ENCODE data around the gene POLR2F. TPM values are rescaled to one million over a fixed set of nuclear protein-coding genes. Genes with fewer than 3 reads are reported as not detected.

The POLR2F gene
- total RNA-seq, 6 donors from 2014 or later: 48.9 to 152 (median 71.7) TPM

- WGBS, 2 donors: 74% methylated on average over 14 of the region's 14 CpGs
- H3K4me3 ChIP-seq: no peak overlapping the region
- DNase-seq (no peak), ATAC-seq (ENCODE audit: low FRiP score in 2 of 2) (no peak)
- no peak overlapping the region for H3K27ac ChIP-seq
- H3K36me3 ChIP-seq: no peaks in the 10 kb centered on the region
- H3K9me3 ChIP-seq: no peaks in the 10 kb centered on the region
- H3K27me3 ChIP-seq: no peaks in the 10 kb centered on the region
- TF ChIP-seq EP300 (IDR thresholded peaks at IDR 0.05) (no peak), POLR2A (IDR thresholded peaks at IDR 0.05) (no peak), CTCF (IDR thresholded peaks at IDR 0.05) (no peak), POLR2AphosphoS5 (IDR thresholded peaks at IDR 0.05) (no peak)
- H3K4me1 ChIP-seq: no peaks in the 10 kb centered on the region
These were observed 55.7 kb downstream of the POLR2F start for GRCh38 chr22:38009000-38009806.

GRCh38 chr22:38012604-38013072 is 59.1 kb downstream of the POLR2F start:
- TF ChIP-seq POLR2A (IDR thresholded peaks at IDR 0.05) (no peak), EP300 (IDR thresholded peaks at IDR 0.05) (no peak), POLR2AphosphoS5 (IDR thresholded peaks at IDR 0.05) (no peak), CTCF (IDR thresholded peaks at IDR 0.05) (no peak)
- Histone ChIP-seq H3K4me1 (peaks cover 11 to 19% (median 17%) of the 10 kb centered on the region in 4 donors), H3K27me3 (no peaks in the 10 kb centered on the region), H3K36me3 (no peaks in the 10 kb centered on the region), H3K27ac (no peak overlapping the region), H3K9me3 (no peaks in the 10 kb centered on the region), H3K4me3 (no peak overlapping the region)
- WGBS, 2 donors: 63 to 78% methylated on average over 7 of the region's 7 CpGs
- no peak for ATAC-seq (ENCODE audit: low FRiP score in 2 of 2)
- DNase-seq: no peak

GRCh38 chr22:38014083-38014482 is 60.6 kb downstream of the POLR2F start:
- H3K27ac ChIP-seq: no peak overlapping the region

GRCh38 chr22:38016182-38017151 is 63.0 kb downstream of the POLR2F start:
- Histone ChIP-seq H3K27ac (peak overlapping the region; percentile 69 to 83 (median 76)), H3K4me3 (peak overlapping the region in 2 of 4 donors; percentile 3 to 21)
- ATAC-seq (ENCODE audit: low FRiP score in 2 of 2): no peak

More at GRCh38 chr22:38014083-38014482, 60.6 kb downstream of the POLR2F start:
- Histone ChIP-seq H3K36me3 (no peaks in the 10 kb centered on the region), H3K4me3 (no peak overlapping the region), H3K27me3 (no peaks in the 10 kb centered on the region), H3K4me1 (peaks cover 16 to 22% (median 18%) of the 10 kb centered on the region in 4 donors), H3K9me3 (no peaks in the 10 kb centered on the region)
- TF ChIP-seq POLR2A (IDR thresholded peaks at IDR 0.05) (no peak), POLR2AphosphoS5 (IDR thresholded peaks at IDR 0.05) (no peak), CTCF (IDR thresholded peaks at IDR 0.05) (no peak), EP300 (IDR thresholded peaks at IDR 0.05) (no peak)
- WGBS, 2 donors: 91 to 100% methylated on average over 1 of the region's 1 CpG
- DNase-seq (no peak), ATAC-seq (ENCODE audit: low FRiP score in 2 of 2) (no peak)

More at GRCh38 chr22:38016182-38017151, 63.0 kb downstream of the POLR2F start:
- H3K4me1 ChIP-seq: peaks cover 16 to 22% (median 18%) of the 10 kb centered on the region in 4 donors
- H3K9me3 ChIP-seq: no peaks in the 10 kb centered on the region
- H3K27me3 ChIP-seq: no peaks in the 10 kb centered on the region
- 37 to 54% methylated on average over 25 to 33 of the region's 33 CpGs for WGBS, 2 donors
- no peak for TF ChIP-seq EP300 (IDR thresholded peaks at IDR 0.05)
- no peak for TF ChIP-seq POLR2A (IDR thresholded peaks at IDR 0.05)
- TF ChIP-seq POLR2AphosphoS5 (IDR thresholded peaks at IDR 0.05): peak in 1 of 2 donors; percentile 44
- no peak for TF ChIP-seq CTCF (IDR thresholded peaks at IDR 0.05)
- H3K36me3 ChIP-seq: no peaks in the 10 kb centered on the region
- DNase-seq: peak in 1 of 2 donors; percentile 38
